Subcutaneous abdominal adipose tissue (tissue), 5 donors: Measurements from ENCODE around the gene CEMP1.
A peak's percentile ranks its signal among the peaks of the same experiment; 100 is the strongest.
"Not testable (repeated sequence)": the region's sequence is repeated elsewhere in the genome, so short reads cannot be mapped to it uniquely, and the experiment has no call there.

ENCODE experiments used
- H3K27ac ChIP-seq: one replicate; pipeline ENCODE4 v1.7.0; 2013; ENCODE audit warnings: low read depth, mild to moderate bottlenecking, inconsistent platforms, low read length, moderate library complexity
- H3K27me3 ChIP-seq, 5 donors: one replicate each; pipeline ENCODE4 v1.7.0; 2013; ENCODE audit warnings: low read length in 5 of 5, inconsistent platforms in 1 of 5; ENCODE audit not compliant: control insufficient read depth in 5 of 5, insufficient read depth in 4 of 5
- H3K36me3 ChIP-seq, 5 donors: one replicate each; pipeline ENCODE4 v1.7.0; 2013; ENCODE audit warnings: low read length in 5 of 5; ENCODE audit not compliant: control insufficient read depth in 5 of 5, insufficient read depth in 5 of 5
- H3K4me1 ChIP-seq, 5 donors: one replicate each; pipeline ENCODE4 v1.7.0; 2013; ENCODE audit warnings: low read length in 5 of 5, mild to moderate bottlenecking in 3 of 5, moderate library complexity in 1 of 5; ENCODE audit not compliant: control insufficient read depth in 5 of 5, insufficient read depth in 5 of 5
- H3K4me3 ChIP-seq, 5 donors: one replicate each; pipeline ENCODE4 v1.7.0; 2013; ENCODE audit warnings: low read length in 5 of 5, low read depth in 1 of 5
- H3K9ac ChIP-seq, 5 donors: one replicate each; pipeline ENCODE4 v1.7.0; 2013; ENCODE audit warnings: low read length in 5 of 5, mild to moderate bottlenecking in 4 of 5, moderate library complexity in 3 of 5
- H3K9me3 ChIP-seq, 5 donors: one replicate each; pipeline ENCODE4 v1.7.0; 2013; ENCODE audit warnings: low read length in 5 of 5; ENCODE audit not compliant: control insufficient read depth in 5 of 5
- donor health status: healthy.
- donor health status: healthy.
- donor health status: healthy.
- donor health status: healthy.
- donor health status: healthy.

The CEMP1 gene

DNA sequence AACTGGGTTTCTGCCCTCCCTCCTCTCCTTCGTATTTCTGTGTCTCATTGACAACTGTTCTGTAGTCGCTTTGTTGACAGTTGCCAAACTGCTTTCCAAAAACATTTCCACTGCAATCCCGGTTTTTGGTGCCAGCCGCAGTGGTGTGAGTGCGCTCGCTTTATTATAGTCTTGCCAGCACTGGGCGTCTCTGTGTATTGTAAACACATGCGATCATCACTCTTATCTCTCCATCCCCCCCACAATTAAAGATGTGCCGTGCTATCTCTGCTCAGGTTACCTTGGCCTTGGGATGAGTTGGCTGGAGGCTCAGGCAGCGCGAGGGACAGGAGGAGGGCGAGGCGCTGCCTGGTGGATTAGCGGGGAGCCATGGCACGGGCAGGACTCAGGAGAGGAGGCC, 25.9 kb upstream of the CEMP1 start:
- H3K9ac ChIP-seq, H3K36me3 ChIP-seq, H3K4me3 ChIP-seq, H3K27me3 ChIP-seq, H3K27ac ChIP-seq, H3K9me3 ChIP-seq, H3K4me1 ChIP-seq: not testable (repeated sequence)

DNA sequence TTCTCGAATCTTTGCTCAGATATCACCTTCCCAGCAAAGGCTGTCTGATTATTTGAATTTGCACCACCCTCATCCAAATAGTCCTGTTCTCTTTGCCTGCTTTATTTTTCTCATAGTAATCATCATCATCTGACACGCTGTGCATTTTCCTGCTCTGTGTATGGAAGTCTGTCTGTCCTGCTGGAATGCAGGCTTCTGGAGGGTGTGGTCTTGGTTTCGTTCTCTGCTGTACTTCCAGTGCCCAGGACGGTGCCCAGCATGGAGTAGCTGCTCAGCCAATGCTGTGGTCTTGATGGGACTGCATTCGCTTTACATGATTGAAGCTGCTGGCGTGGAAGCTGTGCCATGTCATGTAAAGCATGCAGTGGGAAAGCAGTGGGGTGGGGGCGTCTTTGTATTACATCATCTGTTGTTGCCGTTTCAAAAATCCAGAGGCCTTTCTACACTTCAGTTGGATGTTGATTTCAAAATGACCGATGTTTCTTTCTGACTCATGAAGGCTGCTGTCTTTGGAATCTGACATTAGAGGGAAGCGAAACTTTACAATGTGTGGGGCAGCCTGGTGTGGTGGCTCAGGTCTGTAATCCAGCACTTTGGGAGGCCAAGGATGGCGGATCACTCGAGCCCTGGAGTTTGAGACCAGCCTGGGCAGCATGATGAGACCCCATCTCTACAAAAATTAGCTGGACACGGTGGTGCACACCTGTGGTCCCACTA, 23.7 kb upstream of the CEMP1 start:
- not testable (repeated sequence) for H3K36me3 ChIP-seq, H3K27me3 ChIP-seq, H3K4me1 ChIP-seq, H3K9ac ChIP-seq, H3K9me3 ChIP-seq, H3K4me3 ChIP-seq, H3K27ac ChIP-seq

DNA sequence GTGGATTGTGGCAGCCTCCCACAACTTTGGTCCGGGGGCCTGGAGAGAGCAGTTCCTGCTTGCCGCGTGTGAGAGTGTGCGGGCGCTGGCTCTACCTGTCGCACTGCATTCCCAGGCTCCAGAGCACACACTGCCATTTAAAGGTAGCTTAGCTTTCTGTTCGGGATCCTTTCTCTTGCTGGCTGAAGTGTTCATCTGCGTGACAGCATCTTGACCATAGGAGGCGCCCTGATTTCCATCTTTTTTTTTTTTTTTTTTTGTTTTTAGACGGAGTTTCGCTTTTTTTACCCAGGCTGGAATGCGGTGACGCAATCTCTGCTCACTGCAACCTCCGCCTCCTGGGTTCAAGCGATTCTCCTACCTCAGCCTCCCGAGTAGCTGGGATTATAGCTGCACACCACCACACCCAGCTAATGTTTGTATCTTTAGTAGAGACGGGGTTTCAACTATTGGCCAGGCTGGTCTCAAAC, 20.2 kb upstream of the CEMP1 start:
- not testable (repeated sequence) for H3K4me3 ChIP-seq, H3K36me3 ChIP-seq, H3K27me3 ChIP-seq, H3K27ac ChIP-seq, H3K9ac ChIP-seq, H3K9me3 ChIP-seq, H3K4me1 ChIP-seq

DNA sequence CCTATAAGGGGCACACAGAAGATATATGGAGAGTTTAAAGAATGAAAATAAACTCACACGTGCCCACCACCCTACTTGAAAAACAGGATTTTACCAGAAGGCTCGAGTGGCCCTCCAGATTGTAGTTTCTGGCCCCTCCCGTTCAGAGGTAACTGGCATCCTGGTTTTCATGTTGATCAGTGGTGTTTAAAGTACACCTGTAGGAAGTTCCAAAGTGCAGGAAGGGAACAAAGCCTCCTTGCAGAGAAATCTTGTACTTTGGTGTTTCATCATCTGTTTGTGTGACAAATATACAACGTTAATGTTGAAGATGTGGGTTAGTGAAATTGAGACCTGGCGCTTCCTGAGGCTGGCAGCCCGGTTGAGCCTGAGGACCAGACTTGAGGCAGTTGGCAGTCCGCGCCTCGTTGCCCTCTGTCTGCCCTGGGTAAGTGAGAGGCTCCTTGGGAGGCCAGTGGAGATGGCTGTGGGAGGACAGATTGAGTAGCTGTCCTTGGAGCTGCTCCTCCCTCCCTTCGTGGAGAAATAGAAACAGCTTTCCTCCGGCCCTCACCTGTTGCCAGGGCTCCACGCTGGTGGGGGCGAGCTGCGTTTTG, 19.2 kb upstream of the CEMP1 start:
- H3K27me3 ChIP-seq, H3K4me1 ChIP-seq, H3K27ac ChIP-seq, H3K36me3 ChIP-seq, H3K9ac ChIP-seq, H3K4me3 ChIP-seq, H3K9me3 ChIP-seq: not testable (repeated sequence)

DNA sequence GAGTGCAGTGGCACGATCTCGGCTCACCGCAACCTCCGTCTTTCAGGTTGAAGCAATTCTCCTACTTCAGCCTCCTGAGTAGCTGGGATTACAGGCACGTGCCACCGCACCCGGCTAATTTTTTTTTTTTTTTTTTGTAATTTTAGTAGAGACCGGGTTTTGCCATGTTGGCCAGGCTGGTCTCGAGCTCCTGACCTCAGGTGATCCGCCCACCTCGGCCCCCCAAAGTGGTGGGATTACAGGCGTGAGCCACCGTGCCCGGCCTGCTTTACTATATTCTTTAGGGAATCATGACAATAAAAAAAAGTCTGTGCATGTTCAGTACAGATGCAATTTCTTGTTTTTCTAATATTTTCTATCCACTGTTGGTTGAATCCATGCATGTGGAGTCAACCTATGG, 12.6 kb upstream of the CEMP1 start:
- not testable (repeated sequence) for H3K9ac ChIP-seq, H3K36me3 ChIP-seq, H3K27me3 ChIP-seq, H3K9me3 ChIP-seq, H3K4me3 ChIP-seq, H3K27ac ChIP-seq
- peaks cover 2 to 27% (median 22%) of the 10 kb centered on the region in 5 donors for H3K4me1 ChIP-seq

DNA sequence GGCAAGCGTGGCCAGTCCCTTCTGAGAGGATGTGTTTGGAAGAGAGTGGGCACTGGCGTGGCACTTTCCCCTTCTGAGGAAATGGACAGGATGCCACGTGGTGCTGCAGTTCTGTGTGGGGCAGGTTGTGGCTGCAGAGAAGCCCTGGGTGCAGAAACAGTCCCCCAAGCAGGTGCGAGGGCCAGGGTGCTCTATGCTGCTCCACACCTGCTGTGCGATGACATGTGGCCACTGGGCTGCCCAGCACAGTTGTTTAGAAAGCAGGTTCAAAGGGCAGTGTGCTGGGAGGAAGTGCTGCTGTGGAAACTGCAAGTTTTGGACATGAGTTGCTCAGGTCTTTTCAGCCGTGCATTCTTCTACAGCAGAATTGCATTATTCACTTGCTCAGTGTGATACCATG, 10.2 kb upstream of the CEMP1 start:
- not testable (repeated sequence) for H3K9me3 ChIP-seq, H3K4me3 ChIP-seq, H3K36me3 ChIP-seq, H3K27me3 ChIP-seq, H3K27ac ChIP-seq, H3K9ac ChIP-seq
- peaks cover 2 to 37% (median 32%) of the 10 kb centered on the region in 5 donors for H3K4me1 ChIP-seq

DNA sequence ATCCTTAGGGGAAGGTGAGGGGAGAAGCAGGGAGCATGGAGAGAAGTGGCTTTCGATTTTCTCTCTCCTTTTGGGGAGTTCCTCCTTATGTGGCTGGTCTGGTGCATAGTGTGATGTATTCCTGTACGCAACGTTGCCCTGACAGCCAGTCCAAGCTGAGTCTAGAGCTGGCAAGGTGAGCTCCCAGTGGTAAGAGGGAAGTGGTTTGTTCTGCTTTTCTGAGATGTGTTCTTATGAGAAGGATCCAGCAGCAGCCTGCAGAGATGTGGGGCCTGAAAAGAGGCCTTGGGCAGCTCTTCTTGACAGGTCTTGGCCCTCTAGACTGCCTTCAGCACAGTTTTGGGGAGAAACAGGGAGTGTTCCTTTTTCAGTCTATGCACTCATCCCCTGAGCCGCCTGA, 9.7 kb upstream of the CEMP1 start:
- H3K4me1 ChIP-seq, result peaks cover 2 to 42% (median 36%) of the 10 kb centered on the region in 5 donors
- H3K27ac ChIP-seq, H3K36me3 ChIP-seq, H3K9ac ChIP-seq, H3K27me3 ChIP-seq, H3K4me3 ChIP-seq, H3K9me3 ChIP-seq: not testable (repeated sequence)

DNA sequence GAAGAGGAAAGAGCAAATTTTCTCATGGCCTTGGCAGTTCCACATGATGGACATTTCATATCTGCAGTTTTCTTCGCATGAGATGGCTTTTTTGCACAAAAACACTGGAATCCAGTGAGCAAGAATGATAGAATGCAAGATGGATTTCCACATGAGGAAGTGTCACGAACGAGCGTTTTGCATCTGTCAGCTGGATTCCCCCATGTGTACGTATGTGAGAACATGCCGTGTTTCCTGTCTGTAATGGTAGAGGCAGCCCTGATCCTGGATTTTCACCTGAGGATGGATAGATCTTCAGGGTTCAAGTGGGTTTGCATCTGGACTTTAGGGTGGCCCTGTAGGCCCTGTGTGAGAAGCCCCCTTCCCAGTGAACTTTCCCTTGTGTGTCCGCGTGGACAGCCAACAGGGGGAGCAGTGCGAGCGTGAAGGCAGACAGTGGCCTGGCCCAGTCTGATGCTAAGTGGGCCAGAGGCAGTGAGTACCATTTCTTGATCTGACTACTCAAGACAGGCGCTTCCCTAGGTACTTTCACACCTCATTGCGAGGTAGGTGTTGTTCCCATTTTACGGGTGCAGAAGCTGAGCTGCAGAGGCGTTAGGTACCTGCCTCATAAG, 8.7 kb upstream of the CEMP1 start:
- peaks cover 2 to 46% (median 37%) of the 10 kb centered on the region in 5 donors for H3K4me1 ChIP-seq
- H3K27me3 ChIP-seq, H3K36me3 ChIP-seq, H3K9ac ChIP-seq, H3K9me3 ChIP-seq, H3K4me3 ChIP-seq, H3K27ac ChIP-seq: not testable (repeated sequence)

DNA sequence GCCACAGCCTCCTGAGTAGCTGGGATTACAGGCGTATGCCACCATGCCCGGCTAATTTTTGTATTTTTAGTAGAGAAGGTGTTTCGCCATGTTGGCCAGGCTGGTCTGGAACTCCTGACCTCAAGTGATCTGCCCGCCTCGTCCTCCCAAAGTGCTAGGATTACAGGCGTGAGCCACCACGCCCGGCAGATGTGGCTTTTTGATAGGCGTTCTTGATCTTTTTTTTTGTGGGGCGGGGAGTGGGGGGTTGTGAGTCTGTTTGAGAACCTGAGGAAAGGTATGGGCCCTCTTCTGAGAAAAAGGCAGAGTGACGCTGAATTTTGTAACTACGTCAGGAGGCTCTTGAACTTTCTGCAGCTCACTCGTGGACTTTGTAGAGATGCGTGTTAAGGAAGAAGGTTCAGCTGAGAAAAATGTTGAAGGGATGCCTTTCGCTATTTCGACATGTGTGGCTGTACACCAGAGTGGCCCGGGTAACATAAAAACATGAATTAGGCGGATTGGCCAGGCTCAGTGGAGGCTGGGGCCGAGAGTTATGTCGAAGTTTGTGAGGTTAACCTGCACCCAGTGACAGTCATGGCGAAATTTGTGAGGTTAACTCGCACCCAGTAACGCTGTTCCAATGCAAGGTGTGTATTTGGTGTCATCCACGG, 8.1 kb upstream of the CEMP1 start:
- Histone ChIP-seq H3K4me1 (peaks cover 2 to 48% (median 37%) of the 10 kb centered on the region in 5 donors), H3K4me3 (peak overlapping the region in 1 of 5 donors; percentile 61)
- not testable (repeated sequence) for H3K9ac ChIP-seq, H3K27me3 ChIP-seq, H3K36me3 ChIP-seq, H3K27ac ChIP-seq, H3K9me3 ChIP-seq
